Neuronal stem cell (in vitro differentiated cells): Measurements from ENCODE around the gene ZFP36L1.

ENCODE experiments used
- DNase-seq: peaks from one replicate; pipeline ENCODE4 v3.0.0-alpha.2; 2013; ENCODE audit warnings: low spot score
- H2AFZ ChIP-seq: one replicate; pipeline ENCODE4 v1.6.1; 2013; ENCODE audit warnings: mild to moderate bottlenecking, low read length, inconsistent platforms
- H2AK5ac ChIP-seq: 2 replicates; pipeline ENCODE4 v1.6.1; 2013; ENCODE audit warnings: low read depth, mild to moderate bottlenecking, inconsistent platforms, low read length, moderate library complexity, mixed read lengths
- H2BK120ac ChIP-seq: 2 replicates; pipeline ENCODE4 v1.6.1; 2013; ENCODE audit warnings: low read depth, mild to moderate bottlenecking, inconsistent platforms, low read length, moderate library complexity, mixed read lengths
- H2BK12ac ChIP-seq: one replicate; pipeline ENCODE4 v1.6.1; 2013; ENCODE audit warnings: low read length, inconsistent platforms
- H2BK15ac ChIP-seq: 2 replicates; pipeline ENCODE4 v1.6.1; 2013; ENCODE audit warnings: mild to moderate bottlenecking, low read length, inconsistent platforms, mixed read lengths
- H2BK5ac ChIP-seq: one replicate; pipeline ENCODE4 v1.6.1; 2013; ENCODE audit warnings: inconsistent platforms, mild to moderate bottlenecking, low read length, moderate library complexity
- H3K14ac ChIP-seq: one replicate; pipeline ENCODE4 v1.6.1; 2013; ENCODE audit warnings: low read length, inconsistent platforms
- H3K18ac ChIP-seq: 2 replicates; pipeline ENCODE4 v1.6.1; 2013; ENCODE audit warnings: low read length, inconsistent platforms
- H3K23ac ChIP-seq: 2 replicates; pipeline ENCODE4 v1.6.1; 2013; ENCODE audit warnings: low read depth, mild to moderate bottlenecking, mixed read lengths, low read length, inconsistent platforms; ENCODE audit not compliant: poor library complexity
- H3K27ac ChIP-seq: replicated peaks from 3 replicates; pipeline ENCODE4 v1.5.1; 2013; ENCODE audit warnings: low read length, inconsistent platforms
- H3K27me3 ChIP-seq, 3 experiments: 2 replicates each; pipeline ENCODE4 v1.6.1; 2013; ENCODE audit warnings: low read length in 3 of 3, mild to moderate bottlenecking in 2 of 3, inconsistent platforms in 1 of 3, low read depth in 1 of 3, mixed read lengths in 1 of 3, moderate library complexity in 1 of 3; ENCODE audit not compliant: control insufficient read depth in 3 of 3, insufficient read depth in 3 of 3
- H3K36me3 ChIP-seq, 2 donors: replicated peaks in 1 of 2; 2 replicates each; pipeline ENCODE4 v1.6.1; 2013; ENCODE audit warnings: low read length in 2 of 2; ENCODE audit not compliant: control insufficient read depth in 2 of 2, insufficient read depth in 2 of 2
- H3K4ac ChIP-seq: 2 replicates; pipeline ENCODE4 v1.6.1; 2013; ENCODE audit warnings: inconsistent platforms, mild to moderate bottlenecking, low read length, moderate library complexity
- H3K4me1 ChIP-seq, 2 donors: 1 replicate in 1 of 2; 2 replicates in 1 of 2; pipeline ENCODE4 v1.6.1; 2013; ENCODE audit warnings: low read length in 2 of 2, low read depth in 1 of 2; ENCODE audit not compliant: control insufficient read depth in 2 of 2, insufficient read depth in 1 of 2
- H3K4me2 ChIP-seq: one replicate; pipeline ENCODE4 v1.6.1; 2013; ENCODE audit warnings: mild to moderate bottlenecking, low read length, inconsistent platforms; ENCODE audit not compliant: insufficient read depth, poor library complexity, severe bottlenecking
- H3K4me3 ChIP-seq, 2 donors: 2 replicates each; pipeline ENCODE4 v1.5.1; 2013; ENCODE audit warnings: low read length in 2 of 2, mild to moderate bottlenecking in 2 of 2, inconsistent platforms in 1 of 2, moderate library complexity in 1 of 2
- H3K79me1 ChIP-seq: one replicate; pipeline ENCODE4 v1.6.1; 2013; ENCODE audit warnings: low read depth, mild to moderate bottlenecking, inconsistent platforms, low read length, moderate library complexity
- H3K9ac ChIP-seq: one replicate; pipeline ENCODE4 v1.6.1; 2013; ENCODE audit warnings: mild to moderate bottlenecking, low read depth, low read length, inconsistent platforms; ENCODE audit not compliant: poor library complexity
- H3K9me3 ChIP-seq, 2 donors: replicated peaks in 1 of 2; 2 replicates each; pipeline versions ENCODE3 to v1.6.1; 2013; ENCODE audit warnings: low read length in 2 of 2, mild to moderate bottlenecking in 2 of 2, inconsistent platforms in 1 of 2, low read depth in 1 of 2, mixed read lengths in 1 of 2, moderate library complexity in 1 of 2; ENCODE audit not compliant: control insufficient read depth in 2 of 2, insufficient read depth in 1 of 2
- H4K8ac ChIP-seq: one replicate; pipeline ENCODE4 v1.6.1; 2013; ENCODE audit warnings: low read depth, mild to moderate bottlenecking, inconsistent platforms, low read length, moderate library complexity
- H4K91ac ChIP-seq: one replicate; pipeline ENCODE4 v1.6.1; 2013; ENCODE audit warnings: low read length, low read depth, mild to moderate bottlenecking, inconsistent platforms; ENCODE audit not compliant: poor library complexity
- WGBS, 2 donors: extraction: QIAGEN DNeasy Blood & Tissue Kit; methylation state at CpG; one replicate each; pipeline ENCODE4 v1.1.7; 2013; ENCODE audit warnings: missing lambda C conversion rate in 2 of 2, mixed read lengths in 1 of 2; ENCODE audit not compliant: insufficient read length in 2 of 2, insufficient replicate concordance in 1 of 2; ENCODE audit errors: extremely low coverage in 2 of 2; 5-methylcytosine and 5-hydroxymethylcytosine counted together

Gene ZFP36L1

GRCh38 chr14:68779761-68780323, 13.0 kb downstream of the ZFP36L1 start:
- Histone ChIP-seq H2BK15ac (no peak overlapping the region), H2AK5ac (no peak overlapping the region), H3K18ac (no peak overlapping the region), H3K23ac (no peak overlapping the region), H3K4me2 (no peak overlapping the region), H3K79me1 (no peaks in the 10 kb centered on the region), H3K27ac (no peak overlapping the region), H3K4me3 (no peak overlapping the region), H2BK120ac (no peak overlapping the region), H2BK12ac (no peak overlapping the region), H3K4me1 (peaks cover 8 to 19% of the 10 kb centered on the region in 2 donors), H3K4ac (no peak overlapping the region), H3K14ac (no peak overlapping the region), H4K91ac (no peak overlapping the region), H3K27me3 (no peaks in the 10 kb centered on the region), H3K36me3 (no peaks in the 10 kb centered on the region), H3K9ac (no peak overlapping the region), H3K9me3 (no peaks in the 10 kb centered on the region), H4K8ac (no peak overlapping the region), H2AFZ (no peak overlapping the region), H2BK5ac (no peak overlapping the region)
- no CpG with 5 or more reads among the region's 9 CpGs for WGBS, 2 donors
- DNase-seq, result no peak

GRCh38 chr14:68777644-68778043, 15.2 kb downstream of the ZFP36L1 start:
- H3K27ac ChIP-seq, result no peak overlapping the region

GRCh38 chr14:68775614-68776126, 17.2 kb downstream of the ZFP36L1 start:
- no peaks in the 10 kb centered on the region for H3K36me3 ChIP-seq
- WGBS, 2 donors, result no CpG with 5 or more reads among the region's 6 CpGs
- no peak overlapping the region for H2AK5ac ChIP-seq

More at GRCh38 chr14:68777644-68778043, 15.2 kb downstream of the ZFP36L1 start:
- Histone ChIP-seq H2BK15ac (no peak overlapping the region), H2BK12ac (no peak overlapping the region), H3K14ac (no peak overlapping the region), H3K4me2 (no peak overlapping the region), H3K4ac (no peak overlapping the region), H3K36me3 (no peaks in the 10 kb centered on the region), H3K27me3 (no peaks in the 10 kb centered on the region), H3K4me1 (peaks cover 8 to 19% of the 10 kb centered on the region in 2 donors), H3K79me1 (no peaks in the 10 kb centered on the region), H4K91ac (no peak overlapping the region), H2AK5ac (no peak overlapping the region), H2AFZ (no peak overlapping the region), H3K9ac (no peak overlapping the region), H2BK120ac (no peak overlapping the region), H3K23ac (no peak overlapping the region), H3K18ac (peak overlapping the region; percentile 8), H3K4me3 (no peak overlapping the region), H4K8ac (no peak overlapping the region), H2BK5ac (no peak overlapping the region), H3K9me3 (no peaks in the 10 kb centered on the region)
- WGBS, 2 donors, result no CpG with 5 or more reads among the region's 1 CpG
- no peak for DNase-seq

GRCh38 chr14:68774771-68775613, 17.9 kb downstream of the ZFP36L1 start:
- Histone ChIP-seq H2AFZ (no peak overlapping the region), H3K18ac (no peak overlapping the region), H2AK5ac (no peak overlapping the region), H2BK120ac (no peak overlapping the region), H3K4me1 (peaks cover 0 to 6% of the 10 kb centered on the region in 2 donors), H3K23ac (no peak overlapping the region), H3K4me2 (no peak overlapping the region), H3K14ac (no peak overlapping the region), H2BK12ac (no peak overlapping the region), H3K9ac (no peak overlapping the region), H2BK5ac (no peak overlapping the region), H3K4me3 (no peak overlapping the region), H2BK15ac (no peak overlapping the region), H3K27ac (no peak overlapping the region), H3K4ac (no peak overlapping the region), H4K8ac (no peak overlapping the region), H3K79me1 (no peaks in the 10 kb centered on the region), H3K27me3 (no peaks in the 10 kb centered on the region), H3K9me3 (no peaks in the 10 kb centered on the region), H4K91ac (no peak overlapping the region), H3K36me3 (no peaks in the 10 kb centered on the region)
- no CpG with 5 or more reads among the region's 4 CpGs for WGBS, 2 donors
- DNase-seq, result no peak

More at GRCh38 chr14:68775614-68776126, 17.2 kb downstream of the ZFP36L1 start:
- Histone ChIP-seq H3K4me3 (no peak overlapping the region), H3K4me2 (no peak overlapping the region), H3K18ac (no peak overlapping the region), H3K23ac (no peak overlapping the region), H2AFZ (no peak overlapping the region), H4K91ac (no peak overlapping the region), H3K27ac (no peak overlapping the region), H3K79me1 (no peaks in the 10 kb centered on the region), H4K8ac (no peak overlapping the region), H3K27me3 (no peaks in the 10 kb centered on the region), H3K9ac (no peak overlapping the region), H2BK12ac (no peak overlapping the region), H3K4me1 (peaks cover 4 to 12% of the 10 kb centered on the region in 2 donors), H2BK15ac (no peak overlapping the region), H3K4ac (no peak overlapping the region), H2BK120ac (no peak overlapping the region), H3K14ac (no peak overlapping the region), H2BK5ac (no peak overlapping the region), H3K9me3 (no peaks in the 10 kb centered on the region)
- no peak for DNase-seq
